K562 (cell line): ENCODE measurements around the gene SEC11A. TPM values are rescaled to one million over a fixed set of nuclear protein-coding genes. Genes with fewer than 3 reads are reported as not detected.

Source experiments
- CBX3 ChIP-seq, 2 experiments: IDR thresholded peaks; 1 replicate in 1 of 2; 2 replicates in 1 of 2; pipeline ENCODE4 v1.6.1; 2012; ENCODE audit warnings: inconsistent platforms in 2 of 2, low read length in 2 of 2, borderline replicate concordance in 1 of 2, control low read depth in 1 of 2
- DNMT1 ChIP-seq: fragments of 450-650 bp; IDR thresholded peaks from 2 replicates; pipeline ENCODE4 v1.6.1; 2016; ENCODE audit warnings: antibody characterized with exemption, mild to moderate bottlenecking
- EWSR1 ChIP-seq: fragments of 450-650 bp; IDR thresholded peaks from 2 replicates; pipeline ENCODE4 v1.6.1; 2018; ENCODE audit warnings: borderline replicate concordance, mild to moderate bottlenecking, low read depth, moderate library complexity; ENCODE audit not compliant: partially characterized antibody
- FOXK1 ChIP-seq: sonication (generic); formaldehyde crosslinking; IDR thresholded peaks from 2 replicates; pipeline ENCODE4 v1.8.0; 2022; ENCODE audit warnings: missing genetic modification reagents, mild to moderate bottlenecking, borderline replicate concordance
- GATAD2A ChIP-seq: fragments of 450-650 bp; IDR thresholded peaks from 2 replicates; pipeline ENCODE4 v1.6.1; 2017
- JUND ChIP-seq, 2 experiments: IDR thresholded peaks; 2 replicates in 1 of 2; 3 replicates in 1 of 2; pipeline ENCODE4 v1.6.1; 2011; ENCODE audit warnings: borderline replicate concordance in 2 of 2, low read depth in 2 of 2, low read length in 2 of 2, improper control_type of control experiment in 1 of 2, missing biosample characterization in 1 of 2, missing genetic modification characterization in 1 of 2, missing genetic modification reagents in 1 of 2
- KDM5B ChIP-seq: fragments of 200-600 bp; sonication (generic); IDR thresholded peaks from 2 replicates; pipeline ENCODE4 v1.6.1; 2012; ENCODE audit warnings: low read depth, mild to moderate bottlenecking, moderate library complexity, low read length, control low read depth, inconsistent platforms; ENCODE audit not compliant: insufficient replicate concordance
- MTA1 ChIP-seq: fragments of 450-650 bp; IDR thresholded peaks from 2 replicates; pipeline ENCODE4 v1.6.1; 2017; ENCODE audit warnings: borderline replicate concordance
- PHB2 ChIP-seq: fragments of 450-650 bp; IDR thresholded peaks from 2 replicates; pipeline ENCODE4 v1.6.1; 2017; ENCODE audit warnings: low read depth
- RCOR1 ChIP-seq, 2 experiments: IDR thresholded peaks; 2 replicates each; pipeline ENCODE4 v1.6.1; 2012; ENCODE audit warnings: low read depth in 2 of 2, low read length in 2 of 2, borderline replicate concordance in 1 of 2, improper control_type of control experiment in 1 of 2
- RFX5 ChIP-seq: IDR thresholded peaks from 2 replicates; pipeline ENCODE4 v1.6.1; 2011; ENCODE audit warnings: low read depth, mild to moderate bottlenecking, improper control_type of control experiment, low read length
- U2AF2 ChIP-seq: fragments of 200-400 bp; formaldehyde crosslinking; optimal IDR thresholded peaks from 2 replicates; pipeline ENCODE3; 2017; ENCODE audit warnings: low read depth, mild to moderate bottlenecking, low read length
- ZNF445 ChIP-seq: fragments of 250-450 bp; sonication (Bioruptor Pico); IDR thresholded peaks from 2 replicates; pipeline ENCODE4 v1.4.0; 2020; ENCODE audit warnings: low read depth, mild to moderate bottlenecking, moderate library complexity
- polyA plus RNA-seq, 8 experiments: library from polyadenylated mRNA; depleted of rRNA in 4 of 8; stranded (reverse) in 5 of 8; unstranded in 3 of 8; fragments of >200 nt; fragmentation: Nextera tagmentation in 2 of 8; fragmentation: Illumina TruSeq in 1 of 8; extraction: Ambion mirVana in 2 of 8; extraction: Trizol in 1 of 8; gene quantifications; 2 replicates each; pipeline versions ENCODE4 v1.2.1 to v1.2.3, GENCODE V29; 2011 to 2014; ENCODE audit warnings: inconsistent platforms in 1 of 8, missing spikeins in 1 of 8
- total RNA-seq, 7 experiments: library from RNA; depleted of rRNA in 6 of 7; stranded (reverse); fragments of >200 nt in 6 of 7; fragmentation: Illumina TruSeq in 2 of 7; extraction: Trizol in 2 of 7; gene quantifications; 2 replicates each; pipeline versions ENCODE4 v1.2.1 to v1.2.3, GENCODE V29; 2011 to 2021; ENCODE audit warnings: low replicate concordance in 1 of 7
- TF ChIP-seq, protein P1 (sequence below): sonication (generic); formaldehyde crosslinking; IDR thresholded peaks from 2 replicates; pipeline ENCODE4 v1.8.0; 2023; ENCODE audit warnings: mild to moderate bottlenecking, missing genetic modification reagents
- TF ChIP-seq, protein P2 (sequence below): fragments of 450-650 bp; IDR thresholded peaks from 2 replicates; pipeline ENCODE4 v1.6.1; 2016; ENCODE audit warnings: missing biosample characterization, missing genetic modification characterization
- TF ChIP-seq, protein P3 (sequence below): IDR thresholded peaks from 2 replicates; pipeline ENCODE4 v1.6.1; 2011; ENCODE audit warnings: borderline replicate concordance, low read depth, mild to moderate bottlenecking, moderate library complexity, low read length; ENCODE audit not compliant: insufficient read depth, poor library complexity, severe bottlenecking

SEC11A gene
- total and polyA plus RNA-seq, 9 of the 15 experiments (the other 6 are each of a cell fraction or from before 2014, with no cell fraction given), result 175 to 310 (median 229) TPM

DNA sequence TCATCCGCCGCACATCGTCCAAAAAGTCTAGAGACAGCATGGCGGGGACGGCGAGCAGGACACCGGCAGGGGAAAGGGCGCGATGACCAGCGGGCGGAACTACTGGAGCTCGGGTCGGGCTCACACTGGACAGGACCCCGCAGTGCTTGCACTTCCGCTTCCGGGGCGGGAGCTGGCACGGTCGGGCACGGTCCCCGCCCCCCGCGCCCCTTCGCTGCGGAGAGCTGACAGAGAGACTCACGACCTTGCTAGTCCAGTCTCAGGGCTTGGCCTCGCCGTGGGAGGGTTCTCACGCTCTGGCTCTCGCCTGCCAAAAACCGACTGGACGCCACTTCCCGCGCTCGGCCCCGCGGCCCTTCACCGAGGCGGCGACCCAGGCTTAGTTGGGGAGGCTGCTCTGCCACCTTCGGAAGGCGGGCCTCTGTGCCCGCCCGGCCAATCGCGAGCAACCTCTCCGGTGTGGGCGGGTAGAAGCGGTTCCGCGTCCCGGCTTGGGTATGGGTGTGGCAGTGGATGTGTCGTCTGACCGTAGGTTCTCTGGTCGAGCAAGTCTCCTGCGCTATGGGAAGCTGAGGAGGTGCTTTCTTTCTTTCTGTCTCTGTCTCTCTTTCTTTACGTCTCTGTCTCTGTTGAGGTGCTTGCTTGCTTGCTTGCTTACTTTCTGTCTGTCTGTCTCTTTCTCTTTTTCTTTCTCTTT lies at the start of gene SEC11A (continued):
- TF ChIP-seq JUND (IDR thresholded peaks at IDR 0.05; ENCODE audit: borderline replicate concordance, low read depth, low read length), result peak; percentile 65
- TF ChIP-seq JUND (tag; IDR thresholded peaks at IDR 0.05; ENCODE audit: borderline replicate concordance, low read depth, low read length), result no peak; the same call in 2 of the 3 replicates
- 0 out of 2 replicates have a peak, but pooled peaks have one; percentile 90 for TF ChIP-seq FOXK1 (CRISPR knock-in tag)
- TF ChIP-seq MTA1, result peak; percentile 42; the same call in 1 of the 2 replicates
- TF ChIP-seq, protein P1, sequence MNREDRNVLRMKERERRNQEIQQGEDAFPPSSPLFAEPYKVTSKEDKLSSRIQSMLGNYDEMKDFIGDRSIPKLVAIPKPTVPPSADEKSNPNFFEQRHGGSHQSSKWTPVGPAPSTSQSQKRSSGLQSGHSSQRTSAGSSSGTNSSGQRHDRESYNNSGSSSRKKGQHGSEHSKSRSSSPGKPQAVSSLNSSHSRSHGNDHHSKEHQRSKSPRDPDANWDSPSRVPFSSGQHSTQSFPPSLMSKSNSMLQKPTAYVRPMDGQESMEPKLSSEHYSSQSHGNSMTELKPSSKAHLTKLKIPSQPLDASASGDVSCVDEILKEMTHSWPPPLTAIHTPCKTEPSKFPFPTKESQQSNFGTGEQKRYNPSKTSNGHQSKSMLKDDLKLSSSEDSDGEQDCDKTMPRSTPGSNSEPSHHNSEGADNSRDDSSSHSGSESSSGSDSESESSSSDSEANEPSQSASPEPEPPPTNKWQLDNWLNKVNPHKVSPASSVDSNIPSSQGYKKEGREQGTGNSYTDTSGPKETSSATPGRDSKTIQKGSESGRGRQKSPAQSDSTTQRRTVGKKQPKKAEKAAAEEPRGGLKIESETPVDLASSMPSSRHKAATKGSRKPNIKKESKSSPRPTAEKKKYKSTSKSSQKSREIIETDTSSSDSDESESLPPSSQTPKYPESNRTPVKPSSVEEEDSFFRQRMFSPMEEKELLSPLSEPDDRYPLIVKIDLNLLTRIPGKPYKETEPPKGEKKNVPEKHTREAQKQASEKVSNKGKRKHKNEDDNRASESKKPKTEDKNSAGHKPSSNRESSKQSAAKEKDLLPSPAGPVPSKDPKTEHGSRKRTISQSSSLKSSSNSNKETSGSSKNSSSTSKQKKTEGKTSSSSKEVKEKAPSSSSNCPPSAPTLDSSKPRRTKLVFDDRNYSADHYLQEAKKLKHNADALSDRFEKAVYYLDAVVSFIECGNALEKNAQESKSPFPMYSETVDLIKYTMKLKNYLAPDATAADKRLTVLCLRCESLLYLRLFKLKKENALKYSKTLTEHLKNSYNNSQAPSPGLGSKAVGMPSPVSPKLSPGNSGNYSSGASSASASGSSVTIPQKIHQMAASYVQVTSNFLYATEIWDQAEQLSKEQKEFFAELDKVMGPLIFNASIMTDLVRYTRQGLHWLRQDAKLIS (CRISPR knock-in tag), result peak; percentile 84; the same call in 1 of the 2 replicates
- no peak for TF ChIP-seq ZNF445 (CRISPR knock-in tag)
- TF ChIP-seq, protein P2, sequence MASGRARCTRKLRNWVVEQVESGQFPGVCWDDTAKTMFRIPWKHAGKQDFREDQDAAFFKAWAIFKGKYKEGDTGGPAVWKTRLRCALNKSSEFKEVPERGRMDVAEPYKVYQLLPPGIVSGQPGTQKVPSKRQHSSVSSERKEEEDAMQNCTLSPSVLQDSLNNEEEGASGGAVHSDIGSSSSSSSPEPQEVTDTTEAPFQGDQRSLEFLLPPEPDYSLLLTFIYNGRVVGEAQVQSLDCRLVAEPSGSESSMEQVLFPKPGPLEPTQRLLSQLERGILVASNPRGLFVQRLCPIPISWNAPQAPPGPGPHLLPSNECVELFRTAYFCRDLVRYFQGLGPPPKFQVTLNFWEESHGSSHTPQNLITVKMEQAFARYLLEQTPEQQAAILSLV (tag), result 0 out of 2 replicates have a peak, but pooled peaks have one; percentile 44
- TF ChIP-seq CBX3 (IDR thresholded peaks at IDR 0.05; ENCODE audit: borderline replicate concordance in 1 of 2, low read length in 2 of 2), result peak in 1 of 2 experiments; percentile 87; a peak in 2 of 3 replicates
- no peak for TF ChIP-seq RFX5
- TF ChIP-seq, protein P3, sequence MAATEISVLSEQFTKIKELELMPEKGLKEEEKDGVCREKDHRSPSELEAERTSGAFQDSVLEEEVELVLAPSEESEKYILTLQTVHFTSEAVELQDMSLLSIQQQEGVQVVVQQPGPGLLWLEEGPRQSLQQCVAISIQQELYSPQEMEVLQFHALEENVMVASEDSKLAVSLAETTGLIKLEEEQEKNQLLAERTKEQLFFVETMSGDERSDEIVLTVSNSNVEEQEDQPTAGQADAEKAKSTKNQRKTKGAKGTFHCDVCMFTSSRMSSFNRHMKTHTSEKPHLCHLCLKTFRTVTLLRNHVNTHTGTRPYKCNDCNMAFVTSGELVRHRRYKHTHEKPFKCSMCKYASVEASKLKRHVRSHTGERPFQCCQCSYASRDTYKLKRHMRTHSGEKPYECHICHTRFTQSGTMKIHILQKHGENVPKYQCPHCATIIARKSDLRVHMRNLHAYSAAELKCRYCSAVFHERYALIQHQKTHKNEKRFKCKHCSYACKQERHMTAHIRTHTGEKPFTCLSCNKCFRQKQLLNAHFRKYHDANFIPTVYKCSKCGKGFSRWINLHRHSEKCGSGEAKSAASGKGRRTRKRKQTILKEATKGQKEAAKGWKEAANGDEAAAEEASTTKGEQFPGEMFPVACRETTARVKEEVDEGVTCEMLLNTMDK, result no peak
- TF ChIP-seq U2AF2, result no peak
- TF ChIP-seq RCOR1 (IDR thresholded peaks at IDR 0.05; ENCODE audit: borderline replicate concordance in 1 of 2, low read depth in 2 of 2, low read length in 2 of 2), result peak in 1 of 2 experiments; percentile 45; a peak in 1 of 4 replicates
- TF ChIP-seq PHB2, result no peak; the same call in 1 of the 2 replicates
- no peak for TF ChIP-seq EWSR1
- TF ChIP-seq GATAD2A, result peak; percentile 46; the same call in 1 of the 2 replicates
- TF ChIP-seq KDM5B, result peak; percentile 86
- no peak for TF ChIP-seq DNMT1
